Measurements from ENCODE around the gene NECTIN1. TPM values are rescaled to one million over a fixed set of nuclear protein-coding genes. Genes with fewer than 3 reads are reported as not detected.

Gene NECTIN1
- total RNA-seq, 1 experiment from 2014 or later = 23.8 TPM

GRCh38 chr11:119765628-119766027 lies 36.6 kb upstream of the NECTIN1 start:
- Histone ChIP-seq H3K36me3 (ENCODE audit: control insufficient read depth in 1 of 2, insufficient read depth in 2 of 2, low read length in 2 of 2) (no peaks in the 10 kb centered on the region), H3K4me2 (ENCODE audit: low read length) (no peak overlapping the region), H2AFZ (ENCODE audit: low read depth, low read length, poor library complexity, severe bottlenecking) (no peak overlapping the region), H3K4me3 (replicated peaks in 1 of 2; ENCODE audit: low read depth in 1 of 2, low read length in 2 of 2) (no peak overlapping the region), H3K9me2 (ENCODE audit: insufficient read depth) (no peaks in the 10 kb centered on the region), H3K9me3 (ENCODE audit: control insufficient read depth in 1 of 2, insufficient read depth in 1 of 2, low read depth in 1 of 2, low read length in 2 of 2) (no peaks in the 10 kb centered on the region), H3K27ac (ENCODE audit: low read depth, low read length) (no peak overlapping the region), H3K79me2 (ENCODE audit: insufficient read depth, low read length) (no peaks in the 10 kb centered on the region), H3K9ac (ENCODE audit: low read length) (no peak overlapping the region), H3K4me1 (ENCODE audit: control insufficient read depth in 1 of 2, insufficient read depth in 2 of 2, low read length in 2 of 2) (peaks cover 0 to 6% of the 10 kb centered on the region in 2 experiments; a peak in 1 of 4 replicates), H3K27me3 (ENCODE audit: insufficient read depth, low read length) (peaks cover 3% of the 10 kb centered on the region; the same call in 1 of the 2 replicates), H4K20me1 (ENCODE audit: insufficient read depth) (no peaks in the 10 kb centered on the region)
- ChIA-PET POLR2A (no interaction called here), RAD21 (ENCODE audit: low non-redundant PET in 1 of 2, low total read pairs in 2 of 2, uncharacterized antibody in 2 of 2, unreplicated experiment in 2 of 2) (no interaction called here), CTCF (no interaction called here)
- intact Hi-C loops (cut with micrococcal nuclease) = no loop called here
- ATAC-seq (no peak), DNase-seq (ENCODE audit: low read depth, low spot score) (no peak)
- TF ChIP-seq, protein P1, sequence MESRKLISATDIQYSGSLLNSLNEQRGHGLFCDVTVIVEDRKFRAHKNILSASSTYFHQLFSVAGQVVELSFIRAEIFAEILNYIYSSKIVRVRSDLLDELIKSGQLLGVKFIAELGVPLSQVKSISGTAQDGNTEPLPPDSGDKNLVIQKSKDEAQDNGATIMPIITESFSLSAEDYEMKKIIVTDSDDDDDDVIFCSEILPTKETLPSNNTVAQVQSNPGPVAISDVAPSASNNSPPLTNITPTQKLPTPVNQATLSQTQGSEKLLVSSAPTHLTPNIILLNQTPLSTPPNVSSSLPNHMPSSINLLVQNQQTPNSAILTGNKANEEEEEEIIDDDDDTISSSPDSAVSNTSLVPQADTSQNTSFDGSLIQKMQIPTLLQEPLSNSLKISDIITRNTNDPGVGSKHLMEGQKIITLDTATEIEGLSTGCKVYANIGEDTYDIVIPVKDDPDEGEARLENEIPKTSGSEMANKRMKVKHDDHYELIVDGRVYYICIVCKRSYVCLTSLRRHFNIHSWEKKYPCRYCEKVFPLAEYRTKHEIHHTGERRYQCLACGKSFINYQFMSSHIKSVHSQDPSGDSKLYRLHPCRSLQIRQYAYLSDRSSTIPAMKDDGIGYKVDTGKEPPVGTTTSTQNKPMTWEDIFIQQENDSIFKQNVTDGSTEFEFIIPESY (IDR thresholded peaks at IDR 0.05; ENCODE audit: extremely low read depth, insufficient replicate concordance, low read length) = no peak
- TF ChIP-seq RAD21 (IDR thresholded peaks at IDR 0.05; ENCODE audit: low read depth) = no peak
- TF ChIP-seq JUND (IDR thresholded peaks at IDR 0.05) = no peak
- no peak for TF ChIP-seq ELF1 (IDR thresholded peaks at IDR 0.05; ENCODE audit: borderline replicate concordance, low read depth)
- no peak for TF ChIP-seq SIN3A (IDR thresholded peaks at IDR 0.05; ENCODE audit: low read depth)
- TF ChIP-seq TCF7L2 (IDR thresholded peaks at IDR 0.05; ENCODE audit: borderline replicate concordance, extremely low read depth, insufficient read depth, insufficient read length) = no peak
- TF ChIP-seq EZH2 (IDR thresholded peaks at IDR 0.05) = no peak
- no peak for TF ChIP-seq CBX3 (IDR thresholded peaks at IDR 0.05; ENCODE audit: low read depth)
- BruUV-seq (replicated peaks) = no TSS peak

All from HCT116 (cell line).